IPS-NIHi7 (cell line): ENCODE data around the gene DIAPH2.

Source experiments
- DNase-seq: peaks from one replicate; pipeline ENCODE4 v3.0.0; 2012; ENCODE audit warnings: mixed read lengths; ENCODE audit errors: extremely low spot score

DIAPH2 gene

DNA sequence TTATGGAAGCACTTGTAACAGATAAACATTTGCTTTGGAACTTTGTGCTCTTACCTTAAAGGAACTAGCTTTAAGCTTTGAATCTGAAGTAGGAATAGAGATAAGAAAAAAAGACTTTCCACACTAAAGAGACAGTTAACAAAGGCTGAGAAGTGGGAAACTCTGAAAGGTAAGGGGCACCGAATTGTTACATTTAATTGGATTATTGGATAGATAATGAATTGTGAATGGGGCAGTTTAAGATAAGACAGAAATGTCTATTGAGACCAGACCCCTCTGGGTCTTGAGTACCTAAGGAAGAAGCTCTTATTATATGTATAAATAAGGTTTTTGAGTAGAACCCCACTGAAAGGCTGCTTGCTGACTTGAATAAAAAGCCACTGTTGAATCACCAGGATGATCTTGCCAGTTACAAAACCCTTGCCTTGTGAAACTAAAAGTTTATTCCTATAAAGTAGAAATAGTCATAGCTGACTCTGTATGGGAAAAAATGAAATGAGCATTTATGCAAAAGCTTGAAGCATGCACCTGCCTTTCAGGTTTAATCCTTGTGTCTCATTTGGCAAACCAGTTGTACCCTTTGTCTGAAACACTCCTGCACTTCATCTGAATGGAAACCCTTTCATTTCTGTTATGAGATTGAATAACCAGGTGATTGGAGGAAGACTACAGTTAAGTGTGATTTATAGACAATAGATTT lies 622.3 kb downstream of the DIAPH2 start:
- DNase-seq = no peak

DNA sequence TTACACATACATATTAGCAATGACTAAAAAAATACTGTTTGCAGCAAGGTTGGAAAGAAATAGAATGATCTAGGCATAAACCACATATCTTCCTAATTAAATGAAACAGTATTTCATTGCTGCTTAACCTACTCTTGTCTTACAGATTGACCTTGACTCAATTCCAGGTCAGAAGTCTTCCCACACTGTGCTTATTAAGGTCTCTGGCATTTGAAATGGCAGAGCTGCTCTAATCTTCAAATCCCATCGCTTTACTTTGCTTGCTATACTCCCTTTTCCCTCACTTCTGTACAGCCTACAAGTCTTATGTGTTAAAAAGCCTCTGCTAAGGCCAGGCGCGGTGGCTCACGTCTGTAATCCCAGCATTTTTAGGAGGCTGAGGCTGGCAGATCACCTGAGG lies 623.5 kb downstream of the DIAPH2 start:
- no peak for DNase-seq

DNA sequence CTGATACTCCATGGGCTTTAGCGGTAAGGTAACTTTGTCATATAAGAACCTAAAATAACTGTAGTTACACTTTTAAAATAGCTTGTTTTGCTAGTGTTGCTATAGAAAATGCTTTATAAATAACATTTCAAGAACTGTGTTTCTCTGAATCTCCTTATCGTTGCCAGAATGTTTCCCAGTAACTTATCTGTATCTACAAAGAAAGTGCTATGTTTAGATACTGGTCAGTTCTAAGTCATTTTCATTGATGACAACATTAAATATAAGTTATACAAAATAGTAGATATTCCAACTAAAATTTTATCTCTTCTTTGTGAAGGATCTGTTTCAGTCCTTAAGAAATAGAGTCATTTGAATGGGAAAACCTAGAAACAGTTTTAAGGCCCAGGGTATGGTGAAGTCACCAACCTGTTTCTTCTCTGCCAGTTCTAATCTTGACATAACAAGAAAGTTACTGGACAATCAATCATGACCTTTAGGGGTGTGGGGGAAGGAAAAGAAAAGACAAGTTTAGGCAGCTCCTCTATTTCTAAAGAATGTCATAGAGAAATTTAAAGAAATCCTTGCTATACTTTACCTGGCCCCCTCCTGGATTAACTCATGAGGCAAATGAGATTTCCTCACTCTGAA lies 625.0 kb downstream of the DIAPH2 start:
- no peak for DNase-seq

DNA sequence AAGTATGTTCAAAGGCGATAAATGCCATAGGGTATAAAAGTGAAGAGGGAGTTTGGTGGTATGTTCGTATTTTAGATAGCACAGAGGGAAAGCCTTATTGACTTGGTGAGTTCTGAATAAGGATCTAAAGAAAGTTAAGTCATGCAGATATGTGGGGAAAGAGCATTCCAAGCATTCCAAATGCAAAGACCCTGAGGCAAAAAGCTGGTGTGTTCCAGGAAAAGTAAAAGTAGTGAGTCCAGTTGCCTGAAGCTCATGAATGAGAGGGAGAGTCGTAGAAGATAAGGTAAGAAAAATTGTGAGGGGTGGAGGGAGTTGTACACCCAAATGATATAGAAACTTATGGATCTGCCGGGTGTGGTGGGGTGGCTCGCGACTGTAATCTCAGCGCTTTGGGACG lies 625.7 kb downstream of the DIAPH2 start:
- DNase-seq = peak; percentile 57

DNA sequence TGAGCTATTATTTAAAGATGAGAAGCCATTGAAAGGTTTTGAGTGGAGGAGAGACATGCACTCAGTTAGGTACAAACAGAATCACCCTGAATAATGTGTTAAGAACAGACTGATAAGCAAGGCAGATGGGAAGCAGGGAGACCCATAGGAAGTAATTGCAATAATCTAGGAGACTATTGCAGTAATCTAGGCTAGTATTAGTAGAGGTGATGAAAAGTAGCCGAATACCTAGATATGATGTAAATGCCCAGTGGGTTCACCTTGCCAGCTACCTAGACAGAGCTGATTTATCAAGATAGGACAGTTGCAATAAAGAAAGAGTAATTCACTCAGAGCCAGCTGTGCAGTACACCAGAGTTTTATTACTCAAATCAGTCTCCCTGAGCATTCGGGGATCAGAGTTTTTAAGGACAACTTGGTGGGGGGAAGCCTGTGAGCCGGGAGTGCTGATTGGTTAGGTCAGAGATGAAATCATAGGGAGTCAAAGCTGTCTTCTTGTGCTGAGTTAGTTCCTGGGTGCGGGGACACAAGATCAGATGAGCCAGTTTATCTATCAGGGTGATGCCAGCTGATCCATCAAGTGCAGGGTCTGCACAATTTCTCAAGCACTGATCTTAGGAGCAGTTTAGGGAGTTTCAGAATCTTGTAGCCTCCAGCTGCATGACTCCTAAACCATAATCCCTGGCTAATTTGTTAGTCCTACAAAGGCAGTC lies 626.6 kb downstream of the DIAPH2 start:
- DNase-seq = no peak

DNA sequence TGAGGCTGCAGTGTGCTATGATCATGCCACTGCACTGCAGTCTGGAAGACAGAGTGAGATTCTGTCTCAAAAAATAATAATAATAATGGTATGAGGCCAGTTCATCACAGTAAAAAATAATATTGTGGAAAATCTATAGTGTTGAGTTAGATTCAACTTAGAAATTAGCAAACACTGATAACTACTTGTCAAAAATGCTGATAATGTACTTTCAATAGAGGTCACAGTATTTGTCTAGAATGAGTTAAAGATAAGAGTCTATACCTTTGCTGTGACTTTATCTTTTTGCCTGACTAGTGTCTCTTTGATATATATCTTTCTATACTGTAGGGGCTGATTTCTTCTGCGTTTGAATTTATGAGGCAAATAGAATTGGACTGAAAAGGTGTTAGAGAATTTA lies 629.7 kb downstream of the DIAPH2 start:
- no peak for DNase-seq

DNA sequence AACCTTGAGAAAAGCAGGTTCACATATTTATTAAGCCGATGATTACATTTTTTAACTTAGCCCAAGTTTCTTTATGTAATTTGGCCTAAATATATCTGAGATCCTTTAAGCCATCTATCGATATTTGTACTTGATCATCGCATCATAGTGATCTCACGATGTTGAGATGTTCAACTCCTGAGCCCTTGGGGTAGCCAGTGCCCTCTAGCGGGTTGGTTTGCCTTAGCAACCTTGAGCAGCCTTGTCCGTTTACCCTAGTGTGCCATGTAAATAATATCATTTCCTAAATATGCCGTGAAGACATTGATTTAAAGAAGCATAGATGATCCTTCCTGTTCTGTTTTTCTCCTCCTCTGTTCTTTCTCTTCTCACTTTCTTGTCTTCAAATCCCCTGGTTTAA lies 631.3 kb downstream of the DIAPH2 start:
- peak; percentile 33 for DNase-seq

DNA sequence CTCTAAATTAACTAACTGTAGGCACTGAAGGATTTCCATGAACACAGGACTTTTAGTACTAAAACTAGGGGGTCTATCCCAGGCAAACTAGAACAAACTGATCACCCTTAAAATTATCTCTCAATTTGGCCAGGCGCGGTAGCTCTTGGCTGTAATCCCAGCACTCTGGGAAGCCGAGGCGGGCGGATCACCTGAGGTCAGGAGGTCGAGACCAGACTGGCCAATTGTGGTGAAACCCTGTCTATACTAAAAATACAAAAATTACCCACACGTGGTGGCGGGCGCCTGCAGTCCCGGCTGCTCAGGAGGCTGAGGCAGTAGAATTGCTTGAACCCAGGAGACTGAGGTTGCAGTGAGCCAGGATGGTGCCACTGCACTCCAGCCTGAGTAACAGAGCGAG lies 635.7 kb downstream of the DIAPH2 start:
- no peak for DNase-seq

DNA sequence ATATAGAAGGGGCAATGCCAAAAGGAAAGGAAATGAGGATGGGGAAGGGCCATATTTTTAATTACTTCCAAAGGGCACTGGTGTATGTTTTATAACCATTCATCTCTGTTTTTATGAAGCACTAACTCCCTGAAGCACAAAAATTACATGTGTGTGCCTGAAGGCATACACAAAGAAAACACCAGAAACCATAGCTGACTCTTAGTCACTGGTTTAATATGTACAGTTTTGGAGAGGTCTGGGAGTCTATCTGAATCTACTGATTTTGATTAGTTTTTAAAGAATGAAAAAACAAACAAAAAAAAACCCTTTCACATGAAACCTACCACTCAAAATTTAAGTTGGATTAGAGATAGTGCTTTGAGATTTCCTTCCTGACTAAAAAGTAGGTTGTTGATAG lies 637.8 kb downstream of the DIAPH2 start:
- no peak for DNase-seq

DNA sequence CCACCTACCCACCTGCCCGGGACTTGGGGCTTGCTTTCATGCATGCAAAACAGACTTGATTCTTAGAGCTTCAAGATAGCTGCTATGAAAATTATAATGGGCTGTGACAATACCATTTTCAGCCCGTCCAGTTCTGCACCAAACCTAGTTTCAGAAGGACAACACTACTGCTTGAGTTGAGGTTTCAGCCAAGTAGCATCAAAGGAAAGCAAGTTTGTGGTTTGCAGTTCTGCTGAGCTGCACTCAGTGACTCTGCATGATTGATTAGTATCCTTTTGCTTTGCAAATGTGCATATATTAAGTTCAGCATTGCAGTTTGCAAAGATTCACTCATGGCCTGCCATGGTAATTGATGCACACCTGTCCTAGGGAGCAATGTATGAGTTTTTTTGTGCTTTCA lies 641.8 kb downstream of the DIAPH2 start:
- no peak for DNase-seq

DNA sequence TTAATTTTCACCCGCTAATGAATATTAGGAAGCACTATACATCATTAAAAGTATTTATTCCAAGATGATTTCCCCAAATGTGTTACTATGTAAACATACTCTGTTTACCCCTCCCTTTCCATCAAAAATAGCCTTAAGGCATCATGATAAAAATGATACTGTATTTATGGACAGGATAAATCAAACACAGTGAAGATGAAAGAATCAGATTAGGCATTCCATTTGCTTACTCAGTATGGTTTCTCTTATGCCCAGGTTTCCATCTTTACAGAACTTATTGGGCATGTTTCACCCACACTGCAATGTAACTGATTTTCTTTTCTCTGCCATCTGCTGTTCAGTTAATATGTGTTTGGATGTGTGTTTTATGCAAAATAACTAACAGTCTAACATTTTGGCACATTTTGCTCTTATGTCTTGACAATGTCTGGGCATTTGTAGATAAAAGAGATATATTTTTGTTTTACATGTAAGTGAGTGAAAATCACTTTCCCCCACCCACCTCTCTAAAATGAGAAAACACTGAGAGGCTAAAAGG lies 644.3 kb downstream of the DIAPH2 start:
- DNase-seq = no peak

DNA sequence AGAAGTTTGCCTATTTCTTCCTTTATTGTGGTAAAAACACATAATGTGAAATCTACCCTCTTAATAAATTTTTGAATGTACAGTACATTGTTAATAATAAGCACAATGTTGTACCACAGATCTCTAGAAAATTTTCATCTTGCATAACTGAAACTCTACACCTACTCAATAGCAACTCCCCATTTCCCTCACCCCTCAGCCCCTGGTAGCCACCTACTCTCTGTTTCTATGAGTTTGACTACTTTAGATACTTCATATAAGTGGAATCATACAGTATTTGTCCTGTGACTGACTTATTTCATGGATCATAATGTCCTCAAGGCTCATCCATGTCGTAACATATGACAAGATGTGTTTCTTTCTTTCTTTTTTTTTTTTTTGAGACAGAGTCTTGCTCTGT lies 645.5 kb downstream of the DIAPH2 start:
- DNase-seq = no peak

DNA sequence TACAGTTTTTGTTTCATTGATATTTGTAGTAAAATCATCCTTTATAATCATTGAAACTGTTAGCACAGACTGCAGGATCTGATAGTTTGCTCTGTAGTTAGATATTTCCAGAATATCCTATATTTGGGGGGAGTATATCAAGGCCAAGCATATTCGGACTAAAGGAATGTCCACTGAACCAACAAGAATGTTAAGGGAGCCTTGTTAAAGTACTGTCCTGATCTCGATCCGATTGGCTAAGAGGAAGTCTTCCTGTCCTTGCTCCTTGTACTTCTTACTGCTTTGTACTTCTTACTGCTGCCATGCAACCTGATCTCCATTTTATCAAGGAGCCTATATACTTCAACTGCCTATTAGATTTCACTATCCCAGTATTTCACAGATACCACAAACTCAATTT lies 648.3 kb downstream of the DIAPH2 start:
- no peak for DNase-seq

DNA sequence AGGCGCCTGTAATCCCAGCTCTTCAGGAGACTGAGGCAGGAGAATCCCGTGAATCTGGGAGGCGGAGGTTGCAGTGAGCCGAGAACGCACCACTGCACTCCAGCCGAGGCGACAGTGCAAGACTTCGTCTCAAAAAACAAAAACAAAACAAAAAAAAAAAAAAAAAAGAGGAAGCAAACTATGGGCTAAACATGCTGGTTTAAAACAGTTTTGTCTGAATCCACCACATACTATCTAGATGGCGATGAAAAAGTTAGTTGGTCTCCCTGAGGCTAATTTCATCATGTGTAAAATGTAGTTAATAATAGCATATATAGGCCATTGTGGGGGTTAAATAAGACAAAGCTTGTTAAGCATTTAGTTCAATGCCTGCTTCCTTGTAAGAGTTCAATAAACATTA lies 650.2 kb downstream of the DIAPH2 start:
- DNase-seq = no peak

DNA sequence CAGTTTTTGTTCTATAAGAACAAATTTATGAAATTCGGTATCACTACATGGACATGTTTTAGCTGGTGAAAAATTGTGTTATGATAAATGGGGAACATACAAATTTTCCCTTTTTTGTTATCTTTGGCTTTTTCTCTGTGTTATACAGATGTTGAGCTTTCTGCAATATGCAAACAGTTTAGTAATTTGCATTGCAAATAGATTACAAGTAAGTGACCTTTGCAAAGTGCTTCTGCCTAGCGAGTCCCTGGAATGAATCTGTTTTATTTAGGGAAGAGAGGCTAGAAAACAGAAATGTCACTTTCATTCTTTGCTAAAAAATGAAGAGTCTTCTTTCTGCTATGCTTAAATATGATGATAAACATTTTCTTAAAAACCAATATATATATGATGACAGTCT lies 660.1 kb downstream of the DIAPH2 start:
- DNase-seq = no peak

DNA sequence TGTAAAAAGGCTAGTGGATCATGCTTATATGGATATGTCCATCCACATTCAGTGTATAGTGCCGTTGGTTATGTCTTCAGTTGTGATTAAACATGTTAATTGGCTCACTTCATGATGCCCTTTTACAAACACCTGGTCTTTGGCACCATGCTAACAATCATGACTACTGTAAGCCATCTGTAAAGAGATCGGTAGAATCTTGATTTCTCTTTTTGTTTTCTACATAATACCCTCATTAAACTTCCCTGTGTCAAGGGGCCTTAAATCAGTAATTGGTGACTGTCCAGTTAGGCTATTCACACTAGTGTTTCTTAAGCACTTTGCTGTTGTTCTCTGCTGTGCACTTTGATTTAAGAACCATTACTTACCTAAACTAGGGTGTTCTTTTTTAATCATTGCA lies 674.3 kb downstream of the DIAPH2 start:
- no peak for DNase-seq

DNA sequence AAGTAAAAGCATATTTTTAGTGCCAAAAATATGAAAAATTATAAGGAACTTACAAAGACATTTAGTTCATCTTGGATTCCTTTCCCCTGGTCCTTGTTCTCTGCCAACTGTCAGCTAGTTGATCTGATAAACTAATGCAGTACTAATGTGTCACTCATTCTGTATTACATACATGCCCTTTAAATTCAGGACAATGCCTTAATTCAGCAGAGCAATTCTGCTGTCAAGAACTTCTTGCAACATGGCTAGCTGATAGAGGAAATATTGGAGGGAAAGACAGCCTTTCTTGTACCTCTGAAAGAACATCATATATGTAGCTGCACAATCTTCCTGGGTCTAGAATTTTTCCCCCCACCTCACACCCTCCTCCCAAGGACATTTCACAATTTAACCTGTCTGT lies 679.2 kb downstream of the DIAPH2 start:
- DNase-seq = no peak

DNA sequence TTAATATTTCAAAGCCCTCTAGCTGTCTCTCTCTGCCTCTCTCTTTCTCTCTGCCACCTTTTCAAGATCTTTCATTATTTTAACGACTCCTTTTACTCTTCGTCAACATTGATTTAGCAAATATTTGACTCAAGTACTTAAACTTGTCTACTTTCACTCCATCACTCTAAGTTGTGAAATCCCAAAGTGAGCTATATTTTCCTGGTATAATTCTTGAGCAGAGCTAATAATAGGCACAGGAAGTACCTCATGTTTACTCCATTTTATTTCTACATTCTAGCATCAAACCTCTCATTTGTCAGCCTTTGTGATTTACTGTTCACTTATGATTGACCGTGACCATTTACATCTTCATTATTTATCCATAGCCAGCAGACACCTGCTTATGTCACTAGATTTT lies 681.6 kb downstream of the DIAPH2 start:
- no peak for DNase-seq

DNA sequence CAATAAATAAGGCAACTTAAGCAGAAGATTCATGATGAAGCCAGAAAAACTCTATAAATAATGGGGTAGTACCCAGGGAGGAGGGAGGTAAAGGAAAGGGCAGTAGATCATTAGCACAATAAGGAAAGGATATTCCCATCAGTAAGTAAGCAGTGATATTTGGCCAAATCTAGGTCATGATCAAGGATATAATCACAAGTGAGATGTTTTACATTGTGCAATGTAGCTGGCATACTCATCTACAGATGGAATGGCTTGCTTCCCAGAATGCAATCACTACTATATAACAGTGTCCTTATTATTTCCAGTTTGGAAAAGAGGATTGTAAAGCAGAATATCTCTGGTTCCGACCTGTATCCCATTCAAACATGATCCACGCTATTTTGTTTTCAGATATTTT lies 682.5 kb downstream of the DIAPH2 start:
- no peak for DNase-seq

DNA sequence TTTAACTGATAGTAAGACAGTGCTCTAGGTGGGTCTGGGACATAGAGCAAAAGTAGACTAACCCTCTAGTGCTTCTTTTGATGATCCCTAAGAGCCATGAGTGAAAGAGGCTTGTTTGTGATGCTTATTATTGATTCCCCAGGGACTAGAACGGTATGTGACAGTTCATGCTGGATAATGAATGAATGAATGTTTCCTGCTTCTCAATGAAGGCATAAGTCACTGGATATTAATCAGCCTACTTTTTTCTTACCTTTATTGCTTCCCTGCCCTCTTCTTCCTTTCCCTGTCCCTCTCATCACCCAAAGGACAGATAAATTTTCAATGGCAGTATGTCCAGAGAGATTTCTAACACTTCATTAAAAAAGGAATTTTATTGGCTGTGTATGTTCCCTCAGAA lies 685.3 kb downstream of the DIAPH2 start:
- DNase-seq = no peak

DNA sequence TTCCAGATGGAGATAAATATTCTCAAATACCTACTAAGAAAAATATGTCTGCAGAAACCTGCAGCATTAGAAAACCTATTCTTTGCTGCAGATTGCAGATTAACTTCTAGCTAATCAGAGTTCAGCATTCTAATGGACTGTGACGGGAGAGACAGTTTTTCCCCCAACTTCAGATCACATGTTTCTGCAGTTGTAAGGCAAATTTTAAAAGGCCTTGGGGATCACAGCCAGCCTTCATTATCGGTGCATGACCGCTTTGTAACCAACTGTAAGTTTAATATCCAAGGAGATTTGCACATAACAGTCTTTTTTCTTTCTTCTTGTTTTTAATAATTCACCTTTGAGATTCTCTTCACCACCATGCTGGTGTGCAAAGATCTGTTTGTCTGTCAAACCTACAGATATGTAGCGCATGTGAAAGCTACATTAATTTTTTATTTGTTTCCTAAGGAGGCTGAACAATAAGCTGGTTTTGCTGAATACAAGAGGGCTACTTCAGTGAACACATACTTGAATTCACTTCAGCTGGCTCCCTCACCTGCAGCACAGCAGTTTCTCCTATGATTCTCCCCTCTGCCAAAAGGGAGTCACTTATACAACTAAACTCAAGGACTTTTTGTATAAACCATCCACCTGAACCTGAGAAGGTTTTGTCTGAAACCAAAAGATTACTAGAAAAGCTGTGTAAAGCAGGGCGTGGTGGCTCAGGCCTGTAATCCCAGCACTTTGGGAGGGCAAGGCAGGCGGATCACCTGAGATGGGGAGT lies 687.5 kb downstream of the DIAPH2 start:
- DNase-seq = no peak

DNA sequence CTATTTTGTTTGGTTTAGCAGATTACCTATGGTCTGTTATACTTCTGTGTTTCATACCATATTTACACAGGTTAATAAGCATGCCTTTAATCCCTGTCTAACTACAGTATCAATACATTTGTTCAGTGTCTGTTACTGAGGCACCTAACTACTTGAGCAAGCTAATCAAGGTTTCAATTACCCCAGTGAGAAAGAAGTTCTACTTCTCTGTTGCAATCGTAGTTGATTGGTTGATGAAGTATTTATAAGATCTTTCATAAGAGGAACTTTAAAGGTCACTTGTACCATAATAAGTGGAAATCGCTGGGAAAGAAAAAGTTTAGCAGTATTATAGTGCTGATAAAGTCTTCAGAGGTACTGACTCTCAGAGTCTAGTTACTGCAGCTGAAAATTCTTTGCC lies 689.6 kb downstream of the DIAPH2 start:
- DNase-seq = no peak
